Measurements from ENCODE around the gene PYROXD2. TPM values are rescaled to one million over a fixed set of nuclear protein-coding genes. Genes with fewer than 3 reads are reported as not detected.

PYROXD2 gene
- total and polyA plus RNA-seq, 10 of the 15 experiments (the other 5 are each of a cell fraction or from before 2014, with no cell fraction given), result 4.8 to 15.8 (median 11.1) TPM

GRCh38 chr10:98461500-98461842, 46.5 kb upstream of the PYROXD2 start (continued):
- TF ChIP-seq IRF5 (IDR thresholded peaks at IDR 0.05; ENCODE audit: borderline replicate concordance) (no peak), DPF2 (IDR thresholded peaks at IDR 0.05) (no peak), RB1 (IDR thresholded peaks at IDR 0.05; ENCODE audit: borderline replicate concordance) (no peak), NR2C2 (IDR thresholded peaks at IDR 0.05; ENCODE audit: borderline replicate concordance, control insufficient read depth, insufficient read length, low read depth) (no peak), ELK1 (IDR thresholded peaks at IDR 0.05; ENCODE audit: low read depth, low read length) (no peak), SPI1 (IDR thresholded peaks at IDR 0.05; ENCODE audit: borderline replicate concordance, insufficient read depth, low read depth, low read length) (no peak), MXI1 (IDR thresholded peaks at IDR 0.05; ENCODE audit: low read depth, low read length) (no peak), KLF5 (IDR thresholded peaks at IDR 0.05; ENCODE audit: partially characterized antibody) (no peak), RELA (IDR thresholded peaks at IDR 0.05; ENCODE audit: borderline replicate concordance, partially characterized antibody) (no peak), TBL1XR1 (IDR thresholded peaks at IDR 0.05; ENCODE audit: low read depth, low read length) (no peak)

- Histone ChIP-seq H3K9ac (ENCODE audit: control insufficient read depth, insufficient read depth, low read length) (no peak overlapping the region), H3K9me3 (replicated peaks; ENCODE audit: control insufficient read depth, insufficient read depth, low read length) (no peaks in the 10 kb centered on the region), H3K4me3 (no peak overlapping the region), H3K4me2 (ENCODE audit: control insufficient read depth, insufficient read depth) (no peak overlapping the region), H2AFZ (ENCODE audit: control insufficient read depth, low read depth, low read length) (no peak overlapping the region), H3K27ac (ENCODE audit: control insufficient read depth, insufficient read depth) (no peak overlapping the region), H3K4me1 (ENCODE audit: control insufficient read depth, insufficient read depth, low read length) (no peaks in the 10 kb centered on the region), H3K36me3 (ENCODE audit: control insufficient read depth in 2 of 2, insufficient read depth in 2 of 2, low read length in 1 of 2) (no peaks in the 10 kb centered on the region), H3K27me3 (replicated peaks in 1 of 2; ENCODE audit: control insufficient read depth in 2 of 2, insufficient read depth in 2 of 2, low read length in 1 of 2) (no peaks in the 10 kb centered on the region; a peak in 1 of 4 replicates), H4K20me1 (ENCODE audit: control insufficient read depth, insufficient read depth) (no peaks in the 10 kb centered on the region), H3K79me2 (ENCODE audit: control insufficient read depth, insufficient read depth, low read length) (no peaks in the 10 kb centered on the region)
- in situ Hi-C loops (cut with MboI) (loop anchor here (5.0 to 10.0 kb wide), 2 partner anchors 584 to 786 kb away; no protein-coding TSS in a partner anchor), intact Hi-C loops (cut with micrococcal nuclease; ENCODE audit: unreplicated experiment) (no loop called here)
- ChIA-PET CTCF (interaction anchor here (1.5 kb wide), 1 partner anchor 35 kb away, joined by 3 read pairs; no protein-coding TSS in a partner anchor), RAD21 (ENCODE audit: unreplicated experiment) (no interaction called here), SMC1A (ENCODE audit: uncharacterized antibody, unreplicated experiment) (no interaction called here), POLR2A (no interaction called here)
- no peak for FAIRE-seq
- no TSS peak for BruUV-seq (replicated peaks)
- no peak for DNase-seq (ENCODE audit: low read depth, low spot score)
- TF ChIP-seq ATF2 (IDR thresholded peaks at IDR 0.05; ENCODE audit: low read length), result no peak
- no peak for TF ChIP-seq IRF3 (IDR thresholded peaks at IDR 0.05)
- no peak for TF ChIP-seq NR2F1 (conservative IDR thresholded peaks at IDR 0.05)
- ATAC-seq, result no peak
- WGBS (ENCODE audit: insufficient coverage, insufficient replicate concordance, low lambda C conversion rate, missing lambda C conversion rate), result 27% methylated on average over 3 of the region's 3 CpGs
These were observed 46.0 kb upstream of the PYROXD2 start for GRCh38 chr10:98460837-98461499.

All from GM12878 (cell line).